ENCODE results near the gene RTF1. TPM values are rescaled to one million over a fixed set of nuclear protein-coding genes. Genes with fewer than 3 reads are reported as not detected.

Gene RTF1
- total RNA-seq, 6 donors from 2014 or later = 22.6 to 58.1 (median 27.2) TPM

DNA sequence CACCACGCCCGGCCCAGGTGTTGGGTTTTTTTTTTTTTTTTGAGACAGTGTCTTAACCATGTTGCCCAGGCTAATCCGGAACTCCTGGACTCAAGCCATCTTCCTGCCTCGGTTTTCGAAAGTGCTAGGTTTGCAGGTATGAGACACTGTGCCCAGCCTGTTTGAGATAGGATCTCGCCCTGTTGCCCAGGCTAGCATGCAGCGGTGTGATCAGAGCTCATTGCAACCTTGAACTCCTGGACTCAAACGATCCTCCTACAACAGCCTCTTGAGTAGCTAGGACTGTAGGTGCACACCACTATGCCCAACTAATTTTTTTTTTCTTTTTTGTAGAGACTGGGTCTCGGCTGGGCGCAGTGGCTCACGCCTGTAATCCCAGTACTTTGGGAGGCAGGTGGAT lies 56.5 kb downstream of the RTF1 start:
- TF ChIP-seq POLR2A (IDR thresholded peaks at IDR 0.05) = no peak
- TF ChIP-seq, protein P1, sequence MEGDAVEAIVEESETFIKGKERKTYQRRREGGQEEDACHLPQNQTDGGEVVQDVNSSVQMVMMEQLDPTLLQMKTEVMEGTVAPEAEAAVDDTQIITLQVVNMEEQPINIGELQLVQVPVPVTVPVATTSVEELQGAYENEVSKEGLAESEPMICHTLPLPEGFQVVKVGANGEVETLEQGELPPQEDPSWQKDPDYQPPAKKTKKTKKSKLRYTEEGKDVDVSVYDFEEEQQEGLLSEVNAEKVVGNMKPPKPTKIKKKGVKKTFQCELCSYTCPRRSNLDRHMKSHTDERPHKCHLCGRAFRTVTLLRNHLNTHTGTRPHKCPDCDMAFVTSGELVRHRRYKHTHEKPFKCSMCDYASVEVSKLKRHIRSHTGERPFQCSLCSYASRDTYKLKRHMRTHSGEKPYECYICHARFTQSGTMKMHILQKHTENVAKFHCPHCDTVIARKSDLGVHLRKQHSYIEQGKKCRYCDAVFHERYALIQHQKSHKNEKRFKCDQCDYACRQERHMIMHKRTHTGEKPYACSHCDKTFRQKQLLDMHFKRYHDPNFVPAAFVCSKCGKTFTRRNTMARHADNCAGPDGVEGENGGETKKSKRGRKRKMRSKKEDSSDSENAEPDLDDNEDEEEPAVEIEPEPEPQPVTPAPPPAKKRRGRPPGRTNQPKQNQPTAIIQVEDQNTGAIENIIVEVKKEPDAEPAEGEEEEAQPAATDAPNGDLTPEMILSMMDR (IDR thresholded peaks at IDR 0.05) = no peak
- no peak for TF ChIP-seq EP300 (IDR thresholded peaks at IDR 0.05)
- no peak for TF ChIP-seq POLR2AphosphoS5 (IDR thresholded peaks at IDR 0.05)
- WGBS, 2 donors = 95 to 99% methylated on average over 11 of the region's 11 CpGs
- ATAC-seq (ENCODE audit: low FRiP score in 2 of 2) = no peak
- Histone ChIP-seq H3K4me1 (no peaks in the 10 kb centered on the region), H3K27ac (no peak overlapping the region), H3K27me3 (no peaks in the 10 kb centered on the region), H3K36me3 (peaks cover 29 to 96% (median 91%) of the 10 kb centered on the region in 4 donors), H3K4me3 (no peak overlapping the region), H3K9me3 (no peaks in the 10 kb centered on the region)
- DNase-seq = no peak

DNA sequence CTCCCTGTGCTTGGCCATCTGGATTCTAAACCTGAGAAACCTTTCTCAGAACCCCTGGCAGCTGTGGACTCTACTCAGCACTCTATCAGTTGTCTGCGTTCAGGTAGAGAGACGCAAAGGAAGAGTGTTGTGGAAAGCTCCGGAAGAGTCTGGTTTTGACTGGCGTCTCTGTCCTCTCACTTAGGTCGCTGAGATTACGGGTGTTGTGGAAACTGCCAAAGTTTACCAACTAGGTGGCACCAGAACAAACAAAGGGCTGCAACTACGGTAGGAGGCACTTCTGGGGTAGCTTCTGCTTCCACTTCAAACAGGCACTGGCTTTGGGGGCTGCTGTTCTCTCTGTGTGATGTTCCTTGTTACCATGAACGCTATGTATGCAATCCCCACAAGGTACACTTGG lies 57.5 kb downstream of the RTF1 start:
- Histone ChIP-seq H3K27ac (no peak overlapping the region), H3K9me3 (no peaks in the 10 kb centered on the region), H3K27me3 (no peaks in the 10 kb centered on the region), H3K4me1 (no peaks in the 10 kb centered on the region), H3K4me3 (no peak overlapping the region), H3K36me3 (peaks cover 29 to 98% (median 94%) of the 10 kb centered on the region in 4 donors)
- no peak for ATAC-seq (ENCODE audit: low FRiP score in 2 of 2)
- no peak for DNase-seq
- WGBS, 2 donors = 79 to 93% methylated on average over 8 of the region's 8 CpGs
- TF ChIP-seq, protein P1 (IDR thresholded peaks at IDR 0.05) = no peak
- TF ChIP-seq POLR2A (IDR thresholded peaks at IDR 0.05) = no peak
- TF ChIP-seq EP300 (IDR thresholded peaks at IDR 0.05) = no peak
- no peak for TF ChIP-seq POLR2AphosphoS5 (IDR thresholded peaks at IDR 0.05)

DNA sequence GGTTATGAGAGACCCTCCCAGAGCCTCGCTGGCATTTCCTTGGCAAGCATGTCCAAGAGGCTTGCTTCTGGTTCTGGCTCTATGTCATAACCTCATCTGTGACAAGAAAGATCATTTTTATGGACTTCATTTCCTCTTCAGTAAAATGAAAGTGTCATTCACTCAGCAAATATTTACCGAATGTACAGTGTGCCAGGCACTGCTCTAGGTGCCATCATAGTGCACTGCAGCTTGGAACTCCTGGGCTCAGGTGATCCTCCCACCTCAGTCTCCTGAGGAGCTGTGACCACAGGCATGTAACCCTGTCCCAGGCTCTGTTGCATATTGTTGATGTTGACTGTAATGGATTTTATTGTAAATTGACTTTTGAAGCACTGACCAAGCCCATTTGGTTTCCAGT lies 58.0 kb downstream of the RTF1 start:
- H3K4me3 ChIP-seq = no peak overlapping the region
- no peaks in the 10 kb centered on the region for H3K9me3 ChIP-seq
- WGBS, 2 donors = 45 to 68% methylated on average over 2 of the region's 2 CpGs
- TF ChIP-seq POLR2A (IDR thresholded peaks at IDR 0.05) (no peak), EP300 (IDR thresholded peaks at IDR 0.05) (no peak), POLR2AphosphoS5 (IDR thresholded peaks at IDR 0.05) (no peak)
- TF ChIP-seq, protein P1 (IDR thresholded peaks at IDR 0.05) = no peak
- no peak for ATAC-seq (ENCODE audit: low FRiP score in 2 of 2)
- H3K27ac ChIP-seq = no peak overlapping the region
- H3K27me3 ChIP-seq = no peaks in the 10 kb centered on the region
- H3K4me1 ChIP-seq = no peaks in the 10 kb centered on the region
- no peak for DNase-seq
- peaks cover 30 to 98% (median 94%) of the 10 kb centered on the region in 4 donors for H3K36me3 ChIP-seq

DNA sequence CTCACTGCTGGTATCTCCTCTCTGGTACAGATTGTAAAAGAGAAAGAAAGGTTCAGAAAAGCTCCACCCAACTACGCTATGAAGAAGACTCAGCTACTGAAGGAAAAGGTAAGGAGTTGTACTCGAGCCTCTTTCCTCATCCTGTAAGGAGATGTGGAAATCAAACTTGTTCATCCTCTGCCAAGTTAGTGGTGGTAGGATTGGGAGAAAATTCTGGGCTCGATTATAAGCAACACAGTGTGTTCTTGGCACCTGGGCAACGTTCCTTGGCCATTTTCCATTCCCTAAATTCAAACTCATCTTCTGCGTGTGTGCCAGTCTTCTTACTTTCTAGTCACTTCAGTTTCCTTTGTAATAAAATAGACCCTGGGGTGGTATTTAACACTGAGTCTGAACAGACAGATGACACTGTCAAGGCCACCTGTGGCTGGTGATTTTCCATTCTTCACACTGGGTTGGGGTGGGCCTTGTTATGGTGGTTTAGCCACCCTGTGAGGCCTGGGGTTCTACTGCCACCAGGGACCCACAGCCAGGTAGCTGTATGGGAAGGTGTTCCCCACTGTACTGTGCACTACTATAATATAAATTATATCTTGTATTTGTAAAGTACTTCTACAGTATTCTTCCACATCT lies 59.6 kb downstream of the RTF1 start:
- Histone ChIP-seq H3K27me3 (no peaks in the 10 kb centered on the region), H3K9me3 (no peaks in the 10 kb centered on the region), H3K36me3 (peaks cover 41 to 100% (median 97%) of the 10 kb centered on the region in 4 donors), H3K27ac (no peak overlapping the region), H3K4me3 (no peak overlapping the region), H3K4me1 (no peaks in the 10 kb centered on the region)
- no peak for TF ChIP-seq POLR2AphosphoS5 (IDR thresholded peaks at IDR 0.05)
- TF ChIP-seq, protein P1 (IDR thresholded peaks at IDR 0.05) = no peak
- no peak for ATAC-seq (ENCODE audit: low FRiP score in 2 of 2)
- no peak for DNase-seq
- WGBS, 2 donors = 86% methylated on average over 5 of the region's 5 CpGs

Data from upper lobe of left lung (tissue), 6 donors.